IPS-20b (cell line): ENCODE data around the gene ZNF701.
"Not testable (repeated sequence)": the region's sequence is repeated elsewhere in the genome, so short reads cannot be mapped to it uniquely, and the experiment has no call there.

Source experiments
- H3K27ac ChIP-seq: one replicate; pipeline ENCODE4 v1.5.1; 2013; ENCODE audit warnings: low read length
- H3K27me3 ChIP-seq: 2 replicates; pipeline ENCODE4 v1.6.1; 2013; ENCODE audit warnings: mild to moderate bottlenecking, low read length, inconsistent platforms; ENCODE audit not compliant: insufficient read depth
- H3K36me3 ChIP-seq: 2 replicates; pipeline ENCODE4 v1.6.1; 2013; ENCODE audit warnings: low read depth, mild to moderate bottlenecking, inconsistent platforms, low read length, moderate library complexity; ENCODE audit not compliant: insufficient read depth
- H3K4me1 ChIP-seq: 2 replicates; pipeline ENCODE4 v1.6.1; 2013; ENCODE audit warnings: mild to moderate bottlenecking, control low read depth, inconsistent platforms, low read length, moderate library complexity; ENCODE audit not compliant: insufficient read depth
- H3K4me3 ChIP-seq: 2 replicates; pipeline ENCODE4 v1.5.1; 2013; ENCODE audit warnings: mild to moderate bottlenecking, low read length, inconsistent platforms
- H3K9ac ChIP-seq: 2 replicates; pipeline ENCODE4 v1.6.1; 2013; ENCODE audit warnings: low read depth, mild to moderate bottlenecking, inconsistent platforms, low read length, moderate library complexity
- H3K9me3 ChIP-seq: 2 replicates; pipeline ENCODE4 v1.6.1; 2013; ENCODE audit warnings: mild to moderate bottlenecking, low read depth, low read length, inconsistent platforms; ENCODE audit not compliant: insufficient read depth

ZNF701 gene

GRCh38 chr19:52603558-52604207, 33.6 kb downstream of the ZNF701 start:
- Histone ChIP-seq H3K27ac (no peak overlapping the region), H3K4me3 (no peak overlapping the region), H3K4me1 (peaks cover 4% of the 10 kb centered on the region; the same call in 1 of the 2 replicates), H3K9ac (no peak overlapping the region), H3K27me3 (peaks cover 16% of the 10 kb centered on the region; the same call in 1 of the 2 replicates), H3K36me3 (no peaks in the 10 kb centered on the region; the same call in 1 of the 2 replicates), H3K9me3 (no peaks in the 10 kb centered on the region)

GRCh38 chr19:52613299-52613906, 43.3 kb downstream of the ZNF701 start:
- H3K4me3 ChIP-seq = no peak overlapping the region
- peaks cover 34% of the 10 kb centered on the region for H3K9me3 ChIP-seq
- no peaks in the 10 kb centered on the region for H3K4me1 ChIP-seq
- no peaks in the 10 kb centered on the region for H3K27me3 ChIP-seq
- peaks cover 60% of the 10 kb centered on the region for H3K36me3 ChIP-seq
- H3K9ac ChIP-seq = no peak overlapping the region
- no peak overlapping the region for H3K27ac ChIP-seq

- H3K9ac ChIP-seq = no peak overlapping the region
- H3K27ac ChIP-seq = no peak overlapping the region
- H3K9me3 ChIP-seq = peaks cover under 1% of the 10 kb centered on the region; the same call in 1 of the 2 replicates
- peaks cover 57% of the 10 kb centered on the region for H3K36me3 ChIP-seq
- no peaks in the 10 kb centered on the region for H3K27me3 ChIP-seq
- H3K4me1 ChIP-seq = no peaks in the 10 kb centered on the region
- H3K4me3 ChIP-seq = no peak overlapping the region
These were observed 51.3 kb downstream of the ZNF701 start for GRCh38 chr19:52621376-52621775.

- Histone ChIP-seq H3K4me1 (no peaks in the 10 kb centered on the region), H3K4me3 (no peak overlapping the region), H3K9ac (no peak overlapping the region), H3K27me3 (no peaks in the 10 kb centered on the region), H3K36me3 (peaks cover 52% of the 10 kb centered on the region), H3K9me3 (no peaks in the 10 kb centered on the region), H3K27ac (no peak overlapping the region)
These were observed 52.2 kb downstream of the ZNF701 start for GRCh38 chr19:52622261-52622660.

GRCh38 chr19:52626915-52627314, 56.8 kb downstream of the ZNF701 start:
- Histone ChIP-seq H3K9ac (no peak overlapping the region), H3K36me3 (peaks cover 32% of the 10 kb centered on the region), H3K27ac (no peak overlapping the region), H3K9me3 (peaks cover 10% of the 10 kb centered on the region; the same call in 1 of the 2 replicates), H3K4me1 (no peaks in the 10 kb centered on the region), H3K27me3 (no peaks in the 10 kb centered on the region), H3K4me3 (no peak overlapping the region)

DNA sequence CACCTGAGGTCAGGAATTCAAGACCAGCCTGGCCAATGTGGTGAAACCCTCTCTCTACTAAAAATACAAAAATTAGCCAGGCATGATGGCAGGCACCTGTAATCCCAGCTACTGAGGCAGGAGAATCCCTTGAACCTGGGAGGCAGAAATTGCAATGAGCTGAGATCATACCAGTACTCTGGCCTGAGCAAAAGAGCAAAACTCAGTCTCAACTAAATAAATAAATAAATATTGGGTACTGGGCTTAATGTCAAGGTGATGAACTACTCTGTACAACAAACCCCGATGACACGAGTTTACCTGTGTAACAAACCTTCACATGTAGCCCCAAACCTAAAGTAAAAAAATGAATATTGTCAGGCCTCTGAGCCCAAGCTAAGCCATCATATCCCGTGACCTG, 57.4 kb downstream of the ZNF701 start:
- H3K27me3 ChIP-seq, H3K4me1 ChIP-seq, H3K27ac ChIP-seq, H3K9ac ChIP-seq, H3K4me3 ChIP-seq: not testable (repeated sequence)
- H3K36me3 ChIP-seq = peaks cover 32% of the 10 kb centered on the region
- peaks cover 10% of the 10 kb centered on the region; the same call in 1 of the 2 replicates for H3K9me3 ChIP-seq

GRCh38 chr19:52635786-52636570, 65.9 kb downstream of the ZNF701 start:
- no peak overlapping the region for H3K27ac ChIP-seq
- no peaks in the 10 kb centered on the region for H3K36me3 ChIP-seq
- no peak overlapping the region for H3K4me3 ChIP-seq
- no peak overlapping the region for H3K9ac ChIP-seq
- no peaks in the 10 kb centered on the region for H3K9me3 ChIP-seq
- peaks cover 15% of the 10 kb centered on the region; the same call in 1 of the 2 replicates for H3K27me3 ChIP-seq
- H3K4me1 ChIP-seq = no peaks in the 10 kb centered on the region
